ENCODE measurements around the gene MNT.
A peak's percentile ranks its signal among the peaks of the same experiment; 100 is the strongest.

Gene MNT

DNA sequence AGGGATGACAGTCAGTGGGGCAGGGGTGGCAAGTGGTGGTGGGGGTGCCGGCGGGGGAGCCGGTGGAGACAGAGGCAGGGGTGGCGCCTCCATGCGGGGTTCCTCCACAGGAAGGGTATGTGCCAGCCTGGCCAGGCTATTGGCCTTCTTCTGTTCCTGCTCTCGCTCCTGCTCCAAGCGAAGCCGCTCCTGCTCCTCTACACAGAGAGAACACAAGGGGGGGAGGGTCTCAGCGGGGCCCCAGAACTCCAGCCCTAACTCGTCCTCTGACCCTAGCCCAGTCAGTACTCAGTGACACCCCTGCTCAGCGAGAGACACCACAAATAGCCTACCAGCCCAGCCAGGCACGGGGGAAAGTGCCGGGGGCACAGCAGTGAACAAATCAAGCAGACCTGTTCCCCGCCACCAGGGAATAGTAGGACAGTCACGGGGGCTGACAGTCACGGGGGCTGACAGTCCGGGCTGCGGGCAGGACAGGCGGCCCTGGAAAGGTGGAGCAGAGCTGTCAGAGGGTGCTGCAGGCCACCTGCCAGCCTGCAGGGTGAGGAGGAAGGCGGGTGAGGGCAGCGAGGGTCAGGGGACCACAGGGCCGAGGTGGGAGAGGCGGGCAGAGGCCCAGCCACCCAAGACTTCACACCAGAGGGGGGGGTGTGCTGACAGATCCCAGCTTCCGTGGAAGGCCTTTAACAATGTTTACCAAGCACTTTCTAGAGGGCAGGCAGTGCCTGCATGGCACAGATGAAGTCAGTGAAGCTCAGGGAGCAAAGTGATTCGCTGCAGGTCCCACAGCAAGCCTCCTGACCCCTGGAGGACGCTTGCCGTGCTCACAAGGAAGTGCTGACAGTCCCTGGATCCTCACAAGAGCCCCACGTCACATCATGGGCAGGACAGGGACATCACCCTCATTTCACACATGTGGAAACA lies 5.3 kb downstream of the MNT start:
- DNase-seq (ENCODE audit: low read depth): no peak

DNA sequence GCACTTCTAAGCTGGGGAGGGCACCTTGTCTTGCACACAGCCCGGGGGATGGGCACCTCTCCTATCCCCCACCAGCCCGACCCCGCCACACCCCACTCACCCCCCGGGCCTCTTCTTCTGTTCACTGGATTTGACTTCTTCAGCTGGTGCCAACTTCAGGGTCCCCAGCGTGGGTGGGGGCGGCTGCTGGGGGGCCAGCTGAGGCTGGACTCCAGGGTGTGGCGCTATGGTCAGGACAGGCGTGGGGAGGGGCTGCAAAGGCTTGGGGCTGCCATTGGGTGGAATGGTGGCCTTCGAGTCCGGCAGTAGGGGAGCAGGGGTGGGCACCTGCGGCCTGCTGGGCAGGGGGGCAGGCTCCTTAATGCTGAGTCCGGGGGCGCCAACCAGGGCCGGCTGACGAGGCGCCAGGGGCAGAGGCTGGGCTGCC lies 6.1 kb downstream of the MNT start:
- DNase-seq (ENCODE audit: low read depth): no peak

DNA sequence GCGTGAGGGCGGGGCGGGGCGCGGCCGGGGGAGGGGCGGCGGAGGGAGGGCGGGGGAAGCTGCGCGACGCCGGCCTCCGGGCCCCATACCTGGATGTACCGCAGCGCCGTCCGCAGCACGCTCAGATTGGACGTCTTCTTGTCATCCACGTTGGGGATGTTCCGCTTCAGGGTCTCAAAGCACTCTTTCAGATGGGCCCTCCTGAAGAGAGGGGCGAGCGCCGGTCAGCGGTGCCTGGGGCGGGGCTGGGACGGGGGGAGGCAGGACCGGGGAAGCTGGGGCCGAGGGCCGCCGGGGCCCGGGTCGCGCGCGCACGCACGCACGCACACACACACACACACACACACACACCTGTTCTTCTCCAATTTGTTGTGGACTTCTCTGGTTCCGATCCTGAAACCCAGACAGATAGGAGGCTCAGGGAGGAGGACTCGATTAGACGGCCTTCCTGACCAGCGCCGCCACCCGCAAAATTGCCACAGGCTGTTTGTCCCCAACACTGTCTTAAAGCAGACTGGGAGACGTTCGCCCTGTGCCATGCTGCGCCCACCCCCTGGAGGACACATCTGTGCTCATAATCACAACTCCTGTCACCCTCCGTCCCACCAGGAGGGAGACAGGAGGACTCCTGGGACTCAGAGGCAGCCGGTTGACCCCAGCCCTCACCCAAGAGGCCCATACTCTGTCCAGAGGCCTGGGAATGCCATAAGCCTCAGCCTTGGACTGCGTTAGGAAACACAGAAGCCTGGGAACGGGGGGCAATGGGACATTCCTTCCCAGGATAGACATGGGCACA lies 6.7 kb downstream of the MNT start:
- DNase-seq (ENCODE audit: low read depth): no peak

DNA sequence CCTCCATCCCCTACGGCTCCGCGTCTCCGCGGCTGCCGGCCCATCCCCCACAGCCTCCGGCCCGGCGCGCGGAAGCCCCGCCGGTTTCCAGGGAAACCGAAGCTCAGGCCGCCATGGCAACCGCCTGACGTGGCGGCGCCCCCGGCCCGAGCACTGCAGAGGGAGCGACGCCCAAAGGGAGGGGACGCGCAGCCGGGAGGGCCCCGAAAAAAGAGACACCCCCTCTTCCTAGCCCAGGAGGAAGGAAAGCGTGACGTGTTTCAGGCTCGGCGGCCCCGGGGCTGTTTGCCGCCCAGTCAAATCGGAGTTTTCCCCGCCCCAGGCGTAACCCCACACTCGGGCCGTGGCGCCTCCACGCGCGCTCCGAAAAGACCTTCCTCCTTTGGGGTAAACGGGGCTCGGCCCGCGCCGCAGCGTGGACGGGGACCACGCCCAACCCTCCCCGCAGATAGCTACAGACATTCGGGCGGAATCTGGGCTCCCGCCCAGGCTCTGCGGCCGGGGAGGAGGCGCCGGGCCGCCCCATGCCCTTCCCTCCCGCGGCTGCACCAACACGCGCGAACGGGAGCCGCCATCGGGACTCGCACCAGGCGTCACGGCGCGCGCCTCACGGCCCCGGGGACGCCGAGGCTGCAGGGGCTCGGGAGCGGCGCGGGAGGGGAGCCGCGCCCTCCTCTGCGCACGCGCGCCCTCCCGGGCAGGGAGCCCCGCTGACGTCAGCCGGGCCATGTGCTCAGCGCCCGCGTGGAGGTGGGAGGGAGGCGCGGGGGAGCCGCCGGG lies 7.5 kb downstream of the MNT start:
- peak; percentile 71 for DNase-seq (ENCODE audit: low read depth)

DNA sequence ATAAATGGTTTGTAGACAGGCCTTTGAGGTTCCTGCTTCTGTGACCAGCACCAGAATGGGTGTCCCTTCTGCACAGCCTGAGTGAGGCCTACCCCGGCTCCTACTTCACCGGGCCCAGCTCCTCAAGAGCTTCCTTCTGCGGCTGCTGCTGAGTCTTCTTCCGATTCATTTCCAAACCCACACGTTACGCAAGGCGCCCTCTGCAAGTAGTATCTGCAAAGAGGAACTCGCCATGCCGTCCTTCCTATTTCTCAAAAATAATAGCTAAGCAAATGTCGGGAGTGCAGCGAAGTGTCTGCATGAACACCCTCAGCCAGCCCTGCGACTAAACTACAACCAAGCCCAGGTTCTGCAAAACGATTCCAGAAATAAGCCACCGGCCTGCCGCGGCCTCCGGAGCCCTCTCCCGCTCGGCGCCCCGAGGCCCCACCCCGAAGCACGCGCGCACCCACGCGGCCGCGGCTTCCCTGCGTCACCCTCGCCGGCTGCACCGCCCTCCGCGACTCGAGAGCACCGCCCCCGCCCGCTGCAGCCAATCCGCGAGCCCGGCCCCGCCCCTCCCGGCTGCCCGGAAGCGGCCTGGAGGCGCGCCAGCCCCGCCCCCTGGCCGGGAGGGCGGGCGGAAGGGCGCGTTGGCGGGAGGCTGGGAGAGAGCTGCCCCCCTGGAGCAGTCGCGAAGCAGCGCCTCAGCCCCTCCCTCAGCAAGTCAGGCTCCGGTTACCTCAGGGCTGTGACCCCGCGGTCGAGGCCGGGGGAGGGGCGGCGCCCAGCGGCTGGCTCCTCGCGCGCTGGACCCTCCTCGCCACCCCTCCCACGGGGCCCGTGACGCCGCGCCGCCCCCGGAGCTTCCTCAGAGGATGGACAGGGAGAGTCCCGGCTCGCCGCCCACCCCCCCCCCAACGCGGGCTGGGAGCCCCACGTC lies 8.3 kb downstream of the MNT start:
- peak; percentile 87 for DNase-seq (ENCODE audit: low read depth)

DNA sequence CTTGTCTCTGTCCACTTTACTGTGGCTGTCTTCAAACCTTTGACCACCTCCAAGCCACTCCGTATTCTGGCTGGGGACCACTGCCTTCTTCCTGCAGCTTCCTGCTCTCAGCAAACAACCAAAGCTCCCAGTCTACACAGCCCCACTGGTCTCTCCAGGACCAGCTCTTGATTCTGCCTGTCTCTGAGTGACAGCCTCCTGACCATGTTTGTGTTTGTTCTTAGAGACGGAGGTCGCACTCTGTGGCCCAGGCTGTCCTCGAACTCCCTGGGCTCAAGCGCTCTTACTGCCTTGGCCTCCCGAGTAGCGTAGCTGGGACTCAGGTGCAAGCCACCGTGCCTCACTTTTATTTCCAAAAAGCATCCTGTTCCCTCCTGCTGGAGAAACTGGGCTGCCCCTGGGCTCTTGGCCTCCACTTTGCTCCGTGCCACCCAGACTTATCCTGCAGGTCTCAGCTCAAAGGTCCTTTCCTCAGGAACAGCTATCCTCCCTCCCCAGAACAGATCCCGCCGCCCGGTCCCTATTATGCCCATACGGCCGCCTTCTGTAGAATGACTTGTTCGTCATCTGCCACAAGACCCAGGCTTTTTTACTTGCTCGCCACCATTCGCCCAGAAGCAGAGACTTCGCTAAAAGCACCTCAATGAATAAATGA lies 9.1 kb downstream of the MNT start:
- no peak for DNase-seq (ENCODE audit: low read depth)

DNA sequence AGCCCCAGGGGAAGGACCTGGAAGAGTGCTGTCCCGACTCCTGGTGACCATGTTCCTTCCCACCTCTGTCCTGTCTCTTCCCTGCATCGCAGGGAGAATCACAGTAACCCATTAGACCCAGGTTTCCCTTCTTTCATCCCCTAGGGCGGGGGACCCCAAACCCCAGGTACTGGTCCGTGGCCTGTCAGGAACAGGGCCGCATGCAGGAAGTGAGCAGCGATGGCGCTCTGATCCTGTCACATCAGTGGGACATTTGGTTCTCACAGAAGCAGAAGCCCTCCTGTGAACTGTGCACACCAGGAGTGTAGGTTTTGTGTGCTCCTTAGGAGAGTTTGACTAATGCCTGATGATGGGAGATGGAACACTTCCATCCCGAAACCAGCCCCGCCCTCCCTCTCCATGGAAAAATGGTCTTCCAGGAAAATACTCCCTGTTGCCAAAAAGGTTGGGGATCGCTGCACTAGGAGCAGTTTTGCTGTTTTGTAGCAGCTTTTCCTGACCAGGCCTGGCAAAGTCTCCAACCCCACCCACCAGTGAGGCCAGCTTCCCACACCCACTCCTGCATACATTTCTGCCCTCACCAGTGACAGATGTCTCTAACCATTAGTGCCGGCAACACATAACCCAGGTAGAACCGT lies 10.5 kb downstream of the MNT start:
- no peak for DNase-seq (ENCODE audit: low read depth)

DNA sequence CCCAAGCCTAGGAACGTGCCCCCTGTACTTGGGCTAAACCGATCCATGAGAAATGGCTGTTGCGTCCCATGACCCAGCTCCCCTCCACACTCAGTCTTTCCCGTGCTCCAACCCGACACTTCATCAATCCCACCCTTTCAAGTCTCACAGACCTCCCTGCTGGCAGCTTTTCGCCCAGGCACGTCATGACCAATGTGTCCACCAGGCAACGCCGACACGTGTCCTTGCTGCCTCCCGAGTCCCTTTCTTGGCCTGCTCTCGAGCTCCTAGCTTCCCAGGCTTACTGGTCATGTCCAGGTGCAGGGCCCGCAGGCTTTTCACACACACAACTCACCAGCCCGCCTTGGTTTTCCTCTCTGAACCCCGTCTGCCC lies 12.2 kb downstream of the MNT start:
- no peak for DNase-seq (ENCODE audit: low read depth)

DNA sequence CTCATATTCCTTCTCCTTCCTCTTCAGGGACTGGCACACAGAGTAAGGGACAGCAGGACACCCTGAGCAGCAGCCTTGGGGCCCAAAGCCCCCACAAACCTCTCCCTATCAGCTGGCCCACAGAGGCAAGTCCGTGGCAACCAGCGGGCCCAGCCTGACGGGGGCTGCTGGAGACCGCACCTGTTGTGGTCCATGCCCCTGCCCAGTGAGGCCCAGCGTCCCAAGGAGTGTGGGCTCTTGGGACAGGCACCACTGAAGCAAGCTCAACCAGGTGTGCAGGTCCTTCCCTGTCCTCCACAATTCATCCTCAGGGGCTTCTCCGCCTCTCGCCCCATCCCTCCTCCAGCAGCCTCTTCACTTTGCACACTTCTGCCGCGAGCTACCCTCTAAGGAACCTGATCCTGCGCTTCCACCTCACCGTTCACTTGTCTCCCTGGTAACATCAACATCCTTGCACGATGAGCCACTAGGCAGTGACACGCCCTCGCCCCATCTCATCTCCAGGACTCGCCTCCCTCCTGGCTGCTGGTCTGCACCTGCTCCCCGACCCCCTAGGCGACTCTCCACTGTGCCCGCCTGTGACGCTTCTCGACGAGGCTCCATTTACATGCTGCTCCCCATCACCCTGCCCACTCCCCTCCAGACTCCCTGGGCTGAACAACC lies 12.7 kb downstream of the MNT start:
- no peak for DNase-seq (ENCODE audit: low read depth)

DNA sequence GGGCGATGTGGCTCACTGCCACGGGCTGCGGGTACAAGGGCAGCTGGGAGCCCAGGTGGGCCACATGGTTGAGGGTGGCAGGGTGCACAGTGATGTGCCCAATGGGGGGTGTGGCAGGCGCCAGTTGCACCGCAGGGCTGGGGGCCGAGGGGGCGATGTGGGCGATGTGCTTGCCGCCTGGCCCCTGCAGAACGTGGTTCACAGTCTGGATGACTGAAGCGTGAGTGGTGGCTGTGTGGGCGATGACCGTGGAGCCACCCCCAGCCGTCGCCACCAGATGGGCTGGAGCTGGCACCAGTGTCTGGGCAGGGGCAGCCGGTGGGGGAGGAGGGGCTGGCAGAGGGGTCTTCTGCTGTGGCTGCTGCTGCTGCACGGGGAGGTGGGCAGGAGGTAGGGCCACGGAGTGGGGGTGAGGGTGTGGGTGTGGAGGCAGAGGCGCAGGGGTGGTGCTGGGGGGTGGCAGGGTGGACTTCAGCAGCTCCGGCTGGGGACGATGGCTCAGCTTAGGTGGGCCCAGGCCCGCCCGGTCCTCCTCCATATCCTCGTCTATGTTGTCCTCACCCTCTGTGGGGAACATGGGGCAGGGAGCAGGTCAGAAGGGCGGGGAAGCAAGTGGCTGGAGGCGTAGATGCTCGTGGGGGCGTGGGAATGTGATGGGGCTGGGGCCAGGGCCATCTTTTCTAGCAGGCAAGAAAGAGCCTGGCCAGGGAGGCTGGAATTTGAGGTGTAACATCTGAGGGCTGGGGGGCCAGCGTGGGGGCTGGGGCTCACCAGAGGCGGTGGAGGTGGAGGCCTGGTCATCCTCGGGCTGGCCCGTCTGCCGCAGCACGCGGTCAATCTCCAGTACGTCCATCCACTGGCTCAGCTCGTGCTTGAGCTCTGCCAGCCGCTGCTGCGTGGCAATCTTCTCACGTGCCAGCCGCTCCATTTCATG lies 13.5 kb downstream of the MNT start:
- no peak for DNase-seq (ENCODE audit: low read depth)

DNA sequence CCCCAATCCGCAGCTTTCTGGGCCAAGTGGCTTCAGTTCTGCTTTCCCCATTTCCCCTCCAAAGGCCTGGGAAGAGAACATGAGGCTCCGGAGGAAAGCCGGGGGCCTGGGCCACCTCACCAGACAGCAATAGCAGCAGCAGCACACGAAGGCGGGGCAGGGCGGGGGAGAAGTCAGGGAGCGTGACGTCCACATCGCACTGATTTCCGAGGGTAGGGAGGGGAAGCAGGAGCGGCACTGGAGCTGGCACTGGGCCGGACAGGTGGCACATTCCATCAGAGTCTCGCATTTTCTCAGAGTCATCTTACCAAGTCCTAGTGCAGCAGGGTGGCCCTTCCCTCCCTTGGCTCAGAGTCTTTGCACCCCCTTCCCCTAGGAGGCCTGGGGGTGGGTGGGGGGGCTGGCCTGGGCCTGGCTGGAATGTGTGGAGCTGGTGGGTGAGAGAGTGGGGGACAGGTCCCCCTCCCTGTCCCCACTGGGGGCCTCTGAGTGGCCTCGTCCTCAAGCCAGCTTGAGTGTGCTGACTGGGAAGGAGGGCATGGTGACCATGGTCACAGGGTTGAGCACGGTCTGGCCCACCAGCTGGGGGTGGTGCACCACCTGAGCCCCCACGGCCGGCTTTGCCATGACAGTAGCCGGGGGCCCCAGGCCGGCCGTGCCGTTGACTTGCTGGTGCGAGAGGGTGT lies 14.3 kb downstream of the MNT start:
- no peak for DNase-seq (ENCODE audit: low read depth)

DNA sequence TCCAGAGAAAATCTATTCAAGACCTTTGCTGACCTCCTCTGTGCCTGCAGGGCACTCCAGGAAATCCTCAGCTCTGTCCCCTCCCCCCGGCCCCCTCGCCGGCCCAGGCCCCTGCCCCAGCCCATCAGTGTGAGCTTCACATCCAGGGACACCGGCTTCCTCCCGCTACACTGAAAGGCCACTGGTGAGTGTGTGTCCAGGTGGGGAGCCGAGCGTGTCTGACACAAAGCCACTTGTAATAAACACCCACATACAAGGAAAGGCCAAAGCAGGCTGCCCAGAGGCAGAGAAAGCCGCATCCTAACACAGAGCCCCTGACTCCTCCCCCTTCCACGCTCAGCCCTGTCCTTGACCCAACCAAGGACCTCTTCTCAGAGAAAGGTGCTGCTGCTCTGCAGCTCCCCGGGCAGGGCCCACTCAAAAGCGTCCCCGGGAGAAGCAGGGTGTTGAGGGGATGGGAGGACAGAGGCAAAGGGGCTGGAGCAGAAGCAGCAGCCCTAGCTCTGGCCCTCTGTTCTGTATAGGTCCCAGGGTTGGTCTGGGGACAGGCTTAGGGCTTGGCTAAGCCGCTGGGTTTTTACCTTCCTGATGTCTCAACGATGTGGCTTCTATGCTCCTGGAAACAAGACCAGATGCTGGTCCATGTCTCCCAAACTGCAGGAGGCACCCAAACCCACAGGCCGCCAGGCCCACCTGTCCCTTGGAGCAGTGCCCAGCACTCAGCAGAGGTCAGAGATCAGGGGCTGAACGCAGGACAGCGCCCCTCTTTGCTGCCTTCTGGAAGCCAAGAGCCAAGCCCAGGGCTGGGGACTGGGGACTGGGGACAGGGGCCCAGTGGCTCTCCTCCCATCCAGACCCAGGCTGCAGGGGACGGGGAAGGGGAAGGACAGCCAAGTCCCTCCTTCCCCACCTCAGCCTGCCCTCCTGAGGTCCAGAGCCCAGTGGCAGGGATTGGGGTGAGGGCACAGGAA lies 15.3 kb downstream of the MNT start:
- DNase-seq (ENCODE audit: low read depth): no peak

DNA sequence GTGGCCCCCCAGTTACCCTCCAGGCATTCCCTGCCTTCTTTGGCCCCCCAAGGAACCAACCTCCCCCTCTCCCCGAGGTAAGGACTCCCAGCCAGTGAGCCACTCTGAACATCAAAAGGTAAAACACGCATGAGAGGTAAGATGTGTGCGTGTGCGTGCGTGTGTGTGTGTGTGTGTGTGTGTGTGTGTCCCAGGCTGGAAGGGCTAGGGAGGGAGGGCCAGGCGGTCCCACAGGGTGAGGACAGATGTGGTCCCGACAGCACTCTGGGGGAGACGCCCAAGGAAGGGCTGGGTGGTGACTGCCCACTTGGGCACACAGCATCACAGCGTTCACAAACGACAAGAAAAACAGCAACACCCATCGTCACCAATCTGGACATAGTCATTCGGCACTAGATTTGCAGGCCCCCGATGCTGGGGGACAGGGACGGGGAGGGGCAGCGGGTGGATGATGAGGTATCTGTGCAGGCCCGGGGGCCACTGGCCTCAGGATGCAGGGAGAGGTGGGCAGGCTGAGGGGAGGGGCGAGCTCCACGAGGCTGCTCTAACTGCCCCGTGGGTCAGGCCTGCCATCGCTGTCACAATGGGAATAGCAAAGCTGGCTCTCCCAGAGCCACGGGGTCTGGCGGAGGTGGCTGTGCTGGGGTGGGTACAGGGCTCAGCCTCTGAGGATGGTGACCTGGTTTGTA lies 16.3 kb downstream of the MNT start:
- DNase-seq (ENCODE audit: low read depth): no peak

DNA sequence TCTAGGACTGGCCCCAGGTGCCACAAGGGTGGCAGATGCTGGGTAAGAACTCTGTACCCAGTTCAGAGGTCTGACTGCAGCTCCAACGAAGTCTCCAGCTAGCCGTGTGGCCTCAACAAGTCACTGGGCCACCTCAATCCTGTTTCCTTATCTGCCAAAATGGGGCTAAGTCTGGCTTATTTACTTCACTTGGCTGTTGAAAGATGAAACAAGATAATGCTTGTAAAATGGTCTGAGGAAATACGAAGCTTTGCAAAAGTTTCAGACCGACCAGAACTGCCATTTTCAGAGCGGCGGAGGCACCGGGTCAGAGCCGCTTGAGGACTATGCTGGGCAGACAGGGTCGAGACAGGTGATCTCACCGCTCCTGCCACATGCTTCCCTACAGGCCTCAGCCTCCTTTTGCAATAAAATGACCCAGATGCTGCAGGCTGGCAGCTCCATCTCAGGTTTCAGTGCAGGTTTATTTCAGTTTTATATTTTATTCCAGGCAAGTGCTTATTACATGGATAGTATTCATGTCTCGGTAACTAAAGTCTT lies 17.2 kb downstream of the MNT start:
- DNase-seq (ENCODE audit: low read depth): no peak

DNA sequence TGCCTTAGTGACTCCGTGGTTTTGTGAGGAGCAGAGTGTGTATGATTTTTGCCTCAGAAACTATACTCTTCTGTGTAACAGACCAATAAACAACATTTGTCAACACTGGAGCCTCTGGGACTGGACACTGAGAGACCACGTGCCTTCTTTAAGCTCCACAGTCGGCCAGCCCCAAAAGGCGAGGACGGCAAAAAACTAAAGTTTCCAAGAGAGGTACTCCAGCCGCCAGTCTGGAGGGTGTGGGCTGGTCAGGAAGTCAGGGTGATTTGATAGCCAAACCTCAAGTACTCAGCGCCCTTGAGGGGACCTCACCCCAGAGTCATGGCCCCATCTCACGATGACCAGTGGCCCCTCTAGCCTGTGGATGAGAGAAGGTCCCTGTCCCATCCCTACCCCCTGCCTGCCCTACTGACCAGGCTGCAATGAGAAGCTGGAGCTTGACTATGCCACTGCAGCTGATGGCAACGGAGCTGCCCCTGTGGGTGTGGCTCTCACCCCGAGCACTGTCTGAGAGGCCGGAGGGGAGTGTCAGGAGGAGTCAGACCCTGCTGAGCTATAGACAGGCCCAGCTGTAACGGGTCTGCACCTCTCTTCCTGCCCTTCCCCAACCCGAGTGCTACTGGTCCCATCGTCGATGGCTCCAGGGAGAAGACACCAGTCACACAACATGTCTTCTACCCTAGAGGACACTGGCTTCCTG lies 19.8 kb downstream of the MNT start:
- no peak for DNase-seq (ENCODE audit: low read depth)

All from GM04504 (cell line).